Measurements from ENCODE around the gene COX20. TPM values are rescaled to one million over a fixed set of nuclear protein-coding genes. Genes with fewer than 3 reads are reported as not detected.

The COX20 gene
- polyA plus RNA-seq, 1 donor (not counting 4 experiments of a cell fraction or from before 2014, with no cell fraction given) = 66.1 TPM

GRCh38 chr1:244862699-244863490, 27.4 kb downstream of the COX20 start:
- Histone ChIP-seq H3K9me1 (ENCODE audit: control insufficient read depth, extremely low read depth, insufficient read depth, low read length) (no peaks in the 10 kb centered on the region), H2AFZ (ENCODE audit: control insufficient read depth, low read length) (no peak overlapping the region), H3K9ac (ENCODE audit: control insufficient read depth, extremely low read depth, insufficient read depth, low read length) (peak overlapping the region; percentile 97), H3K9me3 (ENCODE audit: control insufficient read depth, low read depth, low read length) (no peaks in the 10 kb centered on the region), H3K79me2 (ENCODE audit: control insufficient read depth, insufficient read depth, low read length) (peaks cover 59% of the 10 kb centered on the region), H3K27ac (ENCODE audit: control insufficient read depth, insufficient read depth, low read length) (peak overlapping the region; percentile 96), H3K4me1 (ENCODE audit: control insufficient read depth, extremely low read depth, insufficient read depth, low read length) (peaks cover 22% of the 10 kb centered on the region), H4K20me1 (ENCODE audit: control insufficient read depth, extremely low read depth, insufficient read depth, low read length) (peaks cover 33% of the 10 kb centered on the region), H3K36me3 (ENCODE audit: control insufficient read depth in 2 of 2, extremely low read depth in 1 of 2, insufficient read depth in 2 of 2, low read length in 2 of 2) (peaks cover 15 to 20% of the 10 kb centered on the region in 2 experiments), H3K4me3 (ENCODE audit: control insufficient read depth in 2 of 3, extremely low read depth in 1 of 3, insufficient read depth in 2 of 3, low read depth in 1 of 3, low read length in 3 of 3) (peak overlapping the region; percentile 77 to 100 (median 88)), H3K27me3 (ENCODE audit: control insufficient read depth, extremely low read depth, insufficient read depth, low read length) (no peaks in the 10 kb centered on the region), H3K4me2 (ENCODE audit: control insufficient read depth, extremely low read depth, insufficient read depth, low read depth, low read length) (peak overlapping the region; percentile 93)
- TF ChIP-seq CTCF (optimal IDR thresholded peaks at IDR 0.05 in 1 of 3, IDR thresholded peaks at IDR 0.05 in 1 of 3, conservative IDR thresholded peaks at IDR 0.05 in 1 of 3; ENCODE audit: extremely low read depth in 1 of 3, insufficient read depth in 2 of 3, low read length in 3 of 3) = no peak
- no peak for TF ChIP-seq EZH2 (IDR thresholded peaks at IDR 0.05; ENCODE audit: low read length)
- FAIRE-seq (no peak), DNase-seq (ENCODE audit: low read depth, low spot score) (no peak)
- dilution Hi-C loops (cut with MboI; ENCODE audit: extremely low pct_ligation_motif_present, low sequenced_read_pairs) = no loop called here

- Histone ChIP-seq H4K20me1 (ENCODE audit: control insufficient read depth, extremely low read depth, insufficient read depth, low read length) (peaks cover 33% of the 10 kb centered on the region), H3K79me2 (ENCODE audit: control insufficient read depth, insufficient read depth, low read length) (peaks cover 51% of the 10 kb centered on the region), H3K9ac (ENCODE audit: control insufficient read depth, extremely low read depth, insufficient read depth, low read length) (peak overlapping the region; percentile 97), H3K27me3 (ENCODE audit: control insufficient read depth, extremely low read depth, insufficient read depth, low read length) (no peaks in the 10 kb centered on the region), H3K9me1 (ENCODE audit: control insufficient read depth, extremely low read depth, insufficient read depth, low read length) (no peaks in the 10 kb centered on the region), H3K9me3 (ENCODE audit: control insufficient read depth, low read depth, low read length) (no peaks in the 10 kb centered on the region), H3K36me3 (ENCODE audit: control insufficient read depth in 2 of 2, extremely low read depth in 1 of 2, insufficient read depth in 2 of 2, low read length in 2 of 2) (peaks cover 10 to 15% of the 10 kb centered on the region in 2 experiments), H3K4me1 (ENCODE audit: control insufficient read depth, extremely low read depth, insufficient read depth, low read length) (peaks cover 22% of the 10 kb centered on the region), H3K27ac (ENCODE audit: control insufficient read depth, insufficient read depth, low read length) (peak overlapping the region; percentile 95), H2AFZ (ENCODE audit: control insufficient read depth, low read length) (peak overlapping the region; percentile 10), H3K4me3 (ENCODE audit: control insufficient read depth in 2 of 3, extremely low read depth in 1 of 3, insufficient read depth in 2 of 3, low read depth in 1 of 3, low read length in 3 of 3) (peak overlapping the region; percentile 88 to 100 (median 88)), H3K4me2 (ENCODE audit: control insufficient read depth, extremely low read depth, insufficient read depth, low read depth, low read length) (no peak overlapping the region)
- dilution Hi-C loops (cut with MboI; ENCODE audit: extremely low pct_ligation_motif_present, low sequenced_read_pairs) = no loop called here
- TF ChIP-seq EZH2 (IDR thresholded peaks at IDR 0.05; ENCODE audit: low read length) (no peak), CTCF (optimal IDR thresholded peaks at IDR 0.05 in 1 of 3, IDR thresholded peaks at IDR 0.05 in 1 of 3, conservative IDR thresholded peaks at IDR 0.05 in 1 of 3; ENCODE audit: extremely low read depth in 1 of 3, insufficient read depth in 2 of 3, low read length in 3 of 3) (no peak)
- FAIRE-seq (no peak), DNase-seq (ENCODE audit: low read depth, low spot score) (no peak)
These were observed 28.2 kb downstream of the COX20 start for GRCh38 chr1:244863491-244864252.

All from keratinocyte (primary cell).